ENCODE results near the gene PARD3.

PARD3 gene

GRCh38 chr10:34551295-34551694 is 263.8 kb downstream of the PARD3 start:
- no peak for FAIRE-seq
- TF ChIP-seq CTCF (IDR thresholded peaks at IDR 0.05; ENCODE audit: insufficient read depth, missing control alignments) = no peak

GRCh38 chr10:34549953-34550352 is 265.1 kb downstream of the PARD3 start:
- DNase-seq (ENCODE audit: insufficient read length, low spot score) = no peak
- FAIRE-seq = no peak
- no peak for TF ChIP-seq CTCF (IDR thresholded peaks at IDR 0.05; ENCODE audit: insufficient read depth, missing control alignments)

More at GRCh38 chr10:34551295-34551694, 263.8 kb downstream of the PARD3 start:
- DNase-seq (ENCODE audit: insufficient read length, low spot score) = no peak

DNA sequence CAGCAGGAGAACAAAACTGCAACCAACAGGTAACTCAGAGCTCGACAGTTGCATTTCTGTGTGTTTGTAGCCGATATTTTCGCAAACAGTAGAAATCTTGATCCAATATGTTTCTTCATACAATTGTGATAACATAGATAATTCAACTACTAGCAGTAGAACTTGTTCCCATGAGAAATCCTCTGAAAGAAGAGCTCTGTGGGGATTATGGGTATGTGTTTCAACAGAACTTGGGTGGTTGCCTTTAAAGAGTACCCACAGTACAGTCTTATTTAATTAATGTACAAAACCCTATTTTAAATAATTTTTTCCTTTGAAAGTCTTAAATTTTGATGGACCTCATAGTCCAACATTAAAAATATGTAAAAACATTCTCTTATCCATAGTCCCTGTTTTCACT is 266.1 kb downstream of the PARD3 start:
- no peak for FAIRE-seq
- no peak for DNase-seq (ENCODE audit: insufficient read length, low spot score)

GRCh38 chr10:34548466-34548865 is 266.6 kb downstream of the PARD3 start:
- FAIRE-seq (no peak), DNase-seq (ENCODE audit: insufficient read length, low spot score) (no peak)
- TF ChIP-seq CTCF (IDR thresholded peaks at IDR 0.05; ENCODE audit: insufficient read depth, missing control alignments) = no peak

More for the DNA sequence above, 266.1 kb downstream of the PARD3 start:
- no peak for TF ChIP-seq CTCF (IDR thresholded peaks at IDR 0.05; ENCODE audit: insufficient read depth, missing control alignments)

GRCh38 chr10:34547695-34548094 is 267.4 kb downstream of the PARD3 start:
- TF ChIP-seq CTCF (IDR thresholded peaks at IDR 0.05; ENCODE audit: insufficient read depth, missing control alignments) = no peak
- FAIRE-seq = no peak
- DNase-seq (ENCODE audit: insufficient read length, low spot score) = no peak

GRCh38 chr10:34547291-34547690 is 267.8 kb downstream of the PARD3 start:
- no peak for DNase-seq (ENCODE audit: insufficient read length, low spot score)
- no peak for TF ChIP-seq CTCF (IDR thresholded peaks at IDR 0.05; ENCODE audit: insufficient read depth, missing control alignments)
- FAIRE-seq = no peak

GRCh38 chr10:34544400-34544799 is 270.7 kb downstream of the PARD3 start:
- DNase-seq (ENCODE audit: insufficient read length, low spot score) (no peak), FAIRE-seq (no peak)
- no peak for TF ChIP-seq CTCF (IDR thresholded peaks at IDR 0.05; ENCODE audit: insufficient read depth, missing control alignments)

Measured in D721Med (cell line).